Measurements from ENCODE around the gene FNDC8. TPM values are rescaled to one million over a fixed set of nuclear protein-coding genes. Genes with fewer than 3 reads are reported as not detected.
"Not testable (repeated sequence)": the region's sequence is repeated elsewhere in the genome, so short reads cannot be mapped to it uniquely, and the experiment has no call there.

The FNDC8 gene
- total RNA-seq, 1 experiment from 2014 or later: not detected

DNA sequence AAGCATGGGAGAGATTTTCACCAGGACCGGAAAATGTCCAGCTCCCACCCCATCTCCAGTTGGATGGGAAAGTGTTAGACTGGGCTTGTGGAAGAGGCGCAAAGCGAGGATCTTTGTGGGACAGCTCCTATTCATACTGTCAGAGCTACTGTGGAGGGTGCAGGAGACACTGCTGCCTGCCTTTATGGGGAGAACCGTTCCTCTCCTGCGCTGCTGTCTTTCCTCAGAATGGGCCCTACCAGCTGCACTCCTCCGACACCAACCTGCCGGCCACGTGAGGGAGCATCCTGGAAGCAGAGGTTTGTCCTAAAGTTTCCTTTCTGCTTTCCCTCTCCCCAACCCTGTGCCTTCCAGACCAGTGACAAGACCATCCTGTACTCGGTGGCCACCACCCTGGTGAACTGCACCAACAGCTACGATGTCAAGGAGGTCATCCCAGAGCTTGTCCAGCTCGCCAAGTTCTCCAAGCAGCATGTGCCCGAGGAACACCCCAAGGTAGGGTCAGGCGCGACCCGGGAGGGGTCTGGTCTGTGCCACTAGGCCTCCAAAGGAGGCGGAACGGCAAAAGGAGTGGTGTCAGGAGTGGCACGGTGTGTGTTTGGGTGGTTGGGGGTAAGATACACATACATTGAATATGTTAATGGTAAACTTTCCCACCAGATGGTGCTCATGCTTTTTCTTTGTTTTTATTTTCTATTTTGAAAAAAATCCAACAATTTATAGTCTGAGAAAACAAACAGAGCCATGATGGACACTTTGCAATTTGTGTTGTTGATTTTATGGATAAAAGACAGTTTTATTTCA lies 49.8 kb downstream of the FNDC8 start:
- BruUV-seq (replicated peaks): no TSS peak

GRCh38 chr17:35171834-35172233 lies 50.4 kb downstream of the FNDC8 start:
- no TSS peak for BruUV-seq (replicated peaks)
- TF ChIP-seq EZH2 (IDR thresholded peaks at IDR 0.05; ENCODE audit: borderline replicate concordance, low read depth, low read length, poor library complexity, severe bottlenecking) (no peak), CTCF (conservative IDR thresholded peaks at IDR 0.05; ENCODE audit: low read depth, low read length) (no peak)
- Histone ChIP-seq H3K27me3 (replicated peaks; ENCODE audit: insufficient read depth, low read depth, low read length, poor library complexity) (no peaks in the 10 kb centered on the region), H3K4me1 (ENCODE audit: insufficient read depth, low read length, poor library complexity, severe bottlenecking) (no peaks in the 10 kb centered on the region), H3K4me3 (ENCODE audit: low read depth, low read length, poor library complexity, severe bottlenecking) (no peak overlapping the region), H3K27ac (ENCODE audit: low read depth, low read length, poor library complexity, severe bottlenecking) (no peak overlapping the region), H3K9me3 (ENCODE audit: low read depth, low read length, poor library complexity, severe bottlenecking) (no peaks in the 10 kb centered on the region), H3K36me3 (ENCODE audit: insufficient read depth, low read length, poor library complexity, severe bottlenecking) (no peaks in the 10 kb centered on the region)
- POLR2A ChIA-PET (ENCODE audit: low non-redundant PET): no interaction called here
- intact Hi-C loops (cut with micrococcal nuclease; ENCODE audit: unreplicated experiment): loop anchor here (2.0 to 5.0 kb wide), 2 partner anchors 367 to 575 kb away; no protein-coding TSS in a partner anchor
- CTCF ChIA-PET: no interaction called here
- no peak for DNase-seq (ENCODE audit: low spot score)

More for the DNA sequence above, 49.8 kb downstream of the FNDC8 start:
- peak; percentile 36; the same call in 1 of the 2 replicates for TF ChIP-seq CTCF (conservative IDR thresholded peaks at IDR 0.05; ENCODE audit: low read depth, low read length)
- no peak for TF ChIP-seq EZH2 (IDR thresholded peaks at IDR 0.05; ENCODE audit: borderline replicate concordance, low read depth, low read length, poor library complexity, severe bottlenecking)
- POLR2A ChIA-PET (ENCODE audit: low non-redundant PET): no interaction called here
- no peak overlapping the region for H3K4me3 ChIP-seq (ENCODE audit: low read depth, low read length, poor library complexity, severe bottlenecking)
- no peaks in the 10 kb centered on the region for H3K9me3 ChIP-seq (ENCODE audit: low read depth, low read length, poor library complexity, severe bottlenecking)
- peak; percentile 37 for DNase-seq (ENCODE audit: low spot score)
- intact Hi-C loops (cut with micrococcal nuclease; ENCODE audit: unreplicated experiment): loop anchor here (2.0 to 5.0 kb wide), 2 partner anchors 368 to 576 kb away; no protein-coding TSS in a partner anchor
- no peaks in the 10 kb centered on the region for H3K4me1 ChIP-seq (ENCODE audit: insufficient read depth, low read length, poor library complexity, severe bottlenecking)
- no peaks in the 10 kb centered on the region for H3K36me3 ChIP-seq (ENCODE audit: insufficient read depth, low read length, poor library complexity, severe bottlenecking)
- CTCF ChIA-PET: no interaction called here
- H3K27me3 ChIP-seq (replicated peaks; ENCODE audit: insufficient read depth, low read depth, low read length, poor library complexity): no peaks in the 10 kb centered on the region
- H3K27ac ChIP-seq (ENCODE audit: low read depth, low read length, poor library complexity, severe bottlenecking): no peak overlapping the region

- H3K27me3 ChIP-seq (replicated peaks; ENCODE audit: insufficient read depth, low read depth, low read length, poor library complexity); BruUV-seq (replicated peaks); POLR2A ChIA-PET (ENCODE audit: low non-redundant PET); H3K9me3 ChIP-seq (ENCODE audit: low read depth, low read length, poor library complexity, severe bottlenecking); H3K4me3 ChIP-seq (ENCODE audit: low read depth, low read length, poor library complexity, severe bottlenecking); DNase-seq (ENCODE audit: low spot score); H3K36me3 ChIP-seq (ENCODE audit: insufficient read depth, low read length, poor library complexity, severe bottlenecking); H3K4me1 ChIP-seq (ENCODE audit: insufficient read depth, low read length, poor library complexity, severe bottlenecking); CTCF ChIA-PET; H3K27ac ChIP-seq (ENCODE audit: low read depth, low read length, poor library complexity, severe bottlenecking): not testable (repeated sequence)
- intact Hi-C loops (cut with micrococcal nuclease; ENCODE audit: unreplicated experiment): loop anchor here (5.0 kb wide), 1 partner anchor 575 kb away; no protein-coding TSS in a partner anchor
Measured at GRCh38 chr17:35172321-35172720, 50.9 kb downstream of the FNDC8 start.
